ENCODE data around the gene KCNA4.
A peak's percentile ranks its signal among the peaks of the same experiment; 100 is the strongest.

KCNA4 gene

DNA sequence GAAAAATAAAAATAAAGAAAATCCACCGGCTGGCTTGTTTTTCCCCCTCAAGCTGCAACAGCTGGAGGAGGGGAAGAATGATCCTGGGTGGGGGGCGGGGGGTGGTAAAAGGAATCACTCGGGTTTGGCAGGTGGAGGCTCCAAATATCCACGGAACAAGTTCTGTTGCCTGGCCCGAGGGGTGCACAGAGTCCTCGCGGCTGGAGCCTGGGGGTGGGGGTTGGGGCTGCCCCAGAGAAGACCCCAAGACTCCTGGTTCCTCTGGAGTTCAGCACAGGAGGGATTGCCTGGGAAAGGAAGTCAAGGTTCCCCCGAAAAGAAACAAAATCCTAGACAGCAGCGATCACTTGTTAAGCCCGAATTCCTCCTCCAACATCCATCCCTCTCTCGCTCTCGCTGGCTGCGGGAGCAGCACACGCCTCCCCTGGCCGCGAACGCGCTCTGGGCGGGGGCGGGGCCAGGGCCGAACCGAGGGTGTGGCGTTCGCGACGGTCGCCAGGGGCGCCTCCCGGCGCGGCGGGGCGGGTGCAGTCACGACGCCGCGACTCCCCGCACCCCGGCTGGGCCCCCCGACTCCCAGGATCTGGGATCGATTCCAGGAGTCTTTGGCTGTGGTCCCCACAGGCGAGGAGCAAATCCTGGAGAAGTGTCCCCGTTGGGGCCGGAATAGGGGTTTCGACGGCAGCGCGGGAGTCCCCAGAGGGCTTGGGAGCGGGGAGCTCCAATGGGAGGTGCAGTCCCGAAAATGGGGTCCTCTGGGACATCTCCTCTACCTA, at the start of gene KCNA4:
TSS of gene KCNA4 (minus strand) at position 443 of the 776 bp plus-strand sequence. CDS start 4,352 bp downstream, outside the sequence.
- no peak for TF ChIP-seq CTCF (IDR thresholded peaks at IDR 0.05; ENCODE audit: extremely low read depth, missing control alignments)
- peak; percentile 15 for DNase-seq (ENCODE audit: low spot score)

GRCh38 chr11:30062103-30062502, 45.3 kb upstream of the KCNA4 start:
- TF ChIP-seq CTCF (IDR thresholded peaks at IDR 0.05; ENCODE audit: extremely low read depth, missing control alignments): no peak
- DNase-seq (ENCODE audit: low spot score): no peak

DNA sequence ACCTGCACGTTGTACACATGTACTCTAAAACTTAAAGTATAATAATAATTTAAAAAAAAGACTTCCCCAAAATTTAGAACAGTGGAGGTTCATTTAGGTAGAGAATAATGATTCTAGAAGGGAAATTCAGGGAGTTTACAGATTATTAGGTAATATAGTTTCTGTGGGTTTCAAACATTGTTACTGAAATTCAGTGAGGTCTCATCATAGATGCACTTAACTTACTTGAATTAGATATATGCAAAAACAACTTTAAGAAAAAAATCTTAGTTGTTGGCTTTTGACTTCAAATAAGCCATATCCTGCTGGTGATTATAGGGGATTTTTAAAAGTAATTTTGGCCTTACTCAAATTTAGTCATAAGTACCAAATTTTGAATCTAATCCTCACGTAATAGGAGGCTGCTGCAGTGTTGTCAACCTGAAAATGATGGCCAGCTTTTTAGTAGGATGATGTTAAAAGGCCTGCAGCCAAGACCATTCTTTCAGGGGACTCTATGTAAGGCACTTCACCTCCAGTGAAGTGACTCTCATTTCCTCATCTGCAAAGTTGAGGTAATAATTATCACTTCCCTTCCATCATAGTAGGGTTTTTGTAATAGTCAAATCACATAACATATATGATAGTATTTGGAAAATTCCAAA, 42.5 kb upstream of the KCNA4 start:
- TF ChIP-seq CTCF (IDR thresholded peaks at IDR 0.05; ENCODE audit: extremely low read depth, missing control alignments): no peak
- DNase-seq (ENCODE audit: low spot score): no peak

DNA sequence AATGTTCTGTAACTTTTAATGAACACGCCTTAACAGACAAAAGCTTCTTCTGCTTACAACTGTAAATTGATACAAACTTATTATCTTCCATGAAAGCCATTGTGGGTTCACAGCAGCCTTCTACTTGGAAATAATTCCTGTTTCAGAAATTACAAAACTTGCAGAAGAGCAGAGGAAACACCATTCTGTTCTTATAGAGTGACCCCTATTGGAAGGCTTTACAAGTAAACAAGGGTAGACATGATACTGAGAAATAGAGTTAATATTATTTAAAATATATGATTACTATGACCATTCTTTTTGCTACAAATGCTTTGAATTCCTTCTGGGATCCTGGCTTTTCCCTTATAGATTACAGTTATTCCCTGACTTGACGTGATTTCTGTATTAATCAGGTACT, 32.4 kb upstream of the KCNA4 start:
- TF ChIP-seq CTCF (IDR thresholded peaks at IDR 0.05; ENCODE audit: extremely low read depth, missing control alignments): no peak

DNA sequence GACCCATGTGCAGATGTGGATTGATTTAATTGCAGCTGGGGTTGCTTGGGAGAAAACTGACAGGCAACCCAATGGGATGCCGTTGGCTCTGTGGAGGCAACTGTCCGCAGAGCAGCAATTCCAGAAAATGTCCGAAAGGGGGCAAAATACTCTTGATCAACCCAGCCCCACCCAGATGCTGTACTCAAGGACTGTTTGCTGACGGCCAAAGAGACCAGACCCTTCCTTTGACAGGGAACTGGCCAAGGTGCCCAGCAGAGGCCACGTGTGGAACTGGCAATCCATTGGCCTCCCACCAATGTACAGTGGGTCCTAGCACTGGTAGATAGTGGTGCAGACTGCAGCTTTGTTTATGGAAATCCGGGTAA, 29.7 kb upstream of the KCNA4 start:
- DNase-seq (ENCODE audit: low spot score): no peak
- no peak for TF ChIP-seq CTCF (IDR thresholded peaks at IDR 0.05; ENCODE audit: extremely low read depth, missing control alignments)

More for the DNA sequence above, 32.4 kb upstream of the KCNA4 start:
- no peak for DNase-seq (ENCODE audit: low spot score)

DNA sequence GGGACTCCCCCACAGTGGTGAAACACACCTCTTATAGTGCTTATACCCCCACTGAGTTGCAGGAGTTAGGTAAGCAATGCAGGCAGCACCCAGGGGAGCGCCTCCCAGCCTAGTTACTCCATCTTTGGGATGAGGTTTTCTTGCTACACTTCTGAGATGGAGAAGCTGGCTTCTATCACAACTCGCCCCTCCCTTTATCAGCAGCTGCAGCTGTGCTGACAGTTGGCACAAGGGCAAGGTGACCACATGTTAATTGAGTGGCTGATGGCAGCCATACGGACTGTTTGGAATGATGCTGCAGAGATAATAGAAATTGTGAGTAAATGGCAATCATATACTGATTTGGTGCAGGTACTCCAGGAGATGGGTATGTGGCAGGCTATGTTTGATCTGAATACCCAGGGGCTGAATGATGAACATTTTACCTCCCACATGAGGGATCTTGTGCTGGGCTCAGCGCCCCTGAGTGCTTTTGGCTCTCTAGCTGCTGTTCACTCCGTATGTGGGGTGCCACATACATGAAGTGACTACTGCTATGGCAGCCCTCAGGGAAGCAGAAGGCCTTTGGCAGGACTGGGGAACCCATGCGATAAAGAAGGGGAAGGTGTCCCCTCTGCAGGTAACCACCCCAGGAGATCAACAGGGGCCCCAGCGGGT, 29.2 kb upstream of the KCNA4 start:
- DNase-seq (ENCODE audit: low spot score): no peak
- no peak for TF ChIP-seq CTCF (IDR thresholded peaks at IDR 0.05; ENCODE audit: extremely low read depth, missing control alignments)

DNA sequence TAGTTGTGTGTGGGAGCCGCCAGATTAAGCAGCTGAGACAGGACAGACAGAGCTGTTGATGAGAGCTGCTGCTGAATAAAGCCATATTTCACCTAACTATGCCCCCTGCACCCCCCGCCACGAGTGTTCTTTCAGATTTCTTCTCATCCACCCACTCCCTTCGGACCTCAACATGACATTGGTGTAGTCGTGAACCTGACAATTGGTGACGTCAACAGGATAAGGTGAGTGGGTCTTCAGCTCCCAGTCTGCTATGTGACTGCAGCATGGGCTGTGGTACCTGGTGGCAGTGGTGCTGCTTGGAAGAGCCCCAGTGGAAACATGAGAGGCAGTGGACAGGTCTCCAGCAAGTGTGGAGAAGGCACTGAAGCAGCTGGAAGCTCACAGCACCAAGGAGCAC, 28.3 kb upstream of the KCNA4 start:
- DNase-seq (ENCODE audit: low spot score): no peak
- TF ChIP-seq CTCF (IDR thresholded peaks at IDR 0.05; ENCODE audit: extremely low read depth, missing control alignments): no peak
